Natural killer cell treated with Interleukin-12 subunit alpha and Interleukin-12 subunit beta and Interleukin-15 and Interleukin-18, amount 100 ng/mL, for 72 hours (primary cell): ENCODE data around the gene MN1. TPM values are rescaled to one million over a fixed set of nuclear protein-coding genes. Genes with fewer than 3 reads are reported as not detected.

Experiments
- ATAC-seq, 2 donors: fragments of 150-1000 bp; cut with Tn5 transposase in 1 of 2; sonication (Bioruptor Pico), chemical (Tn5 transposase) in 1 of 2; 2 replicates each; pipeline ENCODE4 v1.10.0; 2021
- DNase-seq: peaks from one replicate; pipeline ENCODE4 v3.0.0; 2022; ENCODE audit warnings: low spot score
- H3K27ac Mint-ChIP-seq, 2 donors: 1 replicate in 1 of 2; 2 replicates in 1 of 2; pipeline ENCODE4 v1.8.0; 2022; ENCODE audit warnings: mixed read lengths in 2 of 2, mild to moderate bottlenecking in 1 of 2, moderate library complexity in 1 of 2
- H3K27me3 Mint-ChIP-seq, 2 donors: 1 replicate in 1 of 2; 2 replicates in 1 of 2; pipeline ENCODE4 v1.8.0; 2022; ENCODE audit warnings: mixed read lengths in 2 of 2
- H3K36me3 Mint-ChIP-seq: one replicate; pipeline ENCODE4 v1.8.0; 2022; ENCODE audit warnings: mixed read lengths
- H3K4me1 Mint-ChIP-seq, 2 donors: 1 replicate in 1 of 2; 2 replicates in 1 of 2; pipeline ENCODE4 v1.8.0; 2022; ENCODE audit warnings: low read depth in 2 of 2, mixed read lengths in 2 of 2, mild to moderate bottlenecking in 1 of 2
- H3K4me3 Mint-ChIP-seq: one replicate; pipeline ENCODE4 v1.8.0; 2022; ENCODE audit warnings: mixed read lengths
- H3K9me3 Mint-ChIP-seq: 2 replicates; pipeline ENCODE4 v1.8.0; 2022; ENCODE audit warnings: mixed read lengths
- total RNA-seq, 2 donors: library from RNA; stranded (reverse); gene quantifications; one replicate each; pipeline ENCODE4 v1.2.3, GENCODE V29; 2022

The MN1 gene
- total RNA-seq, 2 donors from 2014 or later = 0.61 to 2.5 TPM

- no peaks in the 10 kb centered on the region for H3K4me1 Mint-ChIP-seq
- peaks cover 2% of the 10 kb centered on the region for H3K9me3 Mint-ChIP-seq
- no peak for ATAC-seq
- H3K27me3 Mint-ChIP-seq = peaks cover 11 to 24% of the 10 kb centered on the region in 2 donors
- no peak for DNase-seq
- no peak overlapping the region for H3K27ac Mint-ChIP-seq
- H3K4me3 Mint-ChIP-seq = no peak overlapping the region
- no peaks in the 10 kb centered on the region for H3K36me3 Mint-ChIP-seq
These were observed 73.7 kb downstream of the MN1 start for GRCh38 chr22:27727673-27728451.

- H3K36me3 Mint-ChIP-seq = no peaks in the 10 kb centered on the region
- ATAC-seq (no peak), DNase-seq (no peak)
- H3K27me3 Mint-ChIP-seq = peaks cover 11 to 24% of the 10 kb centered on the region in 2 donors
- no peak overlapping the region for H3K27ac Mint-ChIP-seq
- no peaks in the 10 kb centered on the region for H3K4me1 Mint-ChIP-seq
- H3K4me3 Mint-ChIP-seq = no peak overlapping the region
- H3K9me3 Mint-ChIP-seq = peaks cover 2% of the 10 kb centered on the region
These were observed 74.7 kb downstream of the MN1 start for GRCh38 chr22:27726686-27727449.

DNA sequence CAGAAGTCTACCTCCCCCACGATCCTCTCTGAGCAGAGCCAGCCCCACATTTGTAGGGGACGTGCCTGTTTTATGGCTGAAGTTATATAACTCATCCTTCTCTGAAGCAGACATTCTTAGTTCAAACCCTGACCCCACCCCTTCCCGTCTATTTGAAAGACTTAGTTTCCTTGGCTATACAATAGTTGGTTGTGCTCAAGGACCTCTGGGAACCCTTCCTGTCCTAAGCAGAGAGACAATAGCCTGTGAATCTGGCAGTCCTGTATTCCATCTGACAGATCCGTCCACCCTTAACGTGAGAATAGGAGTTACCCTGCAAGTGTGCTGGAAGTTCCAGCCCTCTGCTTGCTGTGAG, 75.2 kb downstream of the MN1 start:
- Mint-ChIP-seq H3K36me3 (no peaks in the 10 kb centered on the region), H3K4me1 (no peaks in the 10 kb centered on the region), H3K9me3 (peaks cover 2% of the 10 kb centered on the region), H3K4me3 (no peak overlapping the region), H3K27ac (no peak overlapping the region), H3K27me3 (peaks cover 11 to 24% of the 10 kb centered on the region in 2 donors)
- DNase-seq = no peak
- ATAC-seq = no peak

GRCh38 chr22:27725661-27726060, 75.9 kb downstream of the MN1 start:
- Mint-ChIP-seq H3K4me1 (no peaks in the 10 kb centered on the region), H3K9me3 (peaks cover 2% of the 10 kb centered on the region), H3K4me3 (no peak overlapping the region), H3K27me3 (peaks cover 11 to 24% of the 10 kb centered on the region in 2 donors), H3K36me3 (no peaks in the 10 kb centered on the region), H3K27ac (no peak overlapping the region)
- ATAC-seq (no peak), DNase-seq (no peak)

DNA sequence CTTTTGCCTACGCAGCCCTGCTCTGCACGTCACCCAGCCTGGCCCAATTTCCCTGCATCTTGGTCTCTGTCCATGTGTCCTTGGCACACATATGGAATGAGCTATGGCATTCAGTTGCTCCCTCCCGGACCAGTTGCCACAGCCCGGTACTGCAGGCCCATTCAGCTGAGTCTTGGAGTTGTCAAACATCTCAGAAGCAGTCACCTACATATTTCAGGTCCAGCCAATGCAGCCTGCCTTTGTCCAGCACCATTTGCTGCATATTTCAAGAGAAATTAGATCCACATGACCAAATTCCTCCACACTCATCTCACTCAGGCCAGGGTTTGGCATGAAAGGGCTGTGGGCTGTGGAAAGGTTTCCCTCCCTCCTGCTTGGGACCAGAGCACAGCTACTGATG, 76.8 kb downstream of the MN1 start:
- peaks cover 0 to 1% of the 10 kb centered on the region in 2 donors for H3K4me1 Mint-ChIP-seq
- no peak overlapping the region for H3K4me3 Mint-ChIP-seq
- peaks cover 2% of the 10 kb centered on the region for H3K9me3 Mint-ChIP-seq
- no peaks in the 10 kb centered on the region for H3K36me3 Mint-ChIP-seq
- ATAC-seq (no peak), DNase-seq (no peak)
- no peak overlapping the region for H3K27ac Mint-ChIP-seq
- H3K27me3 Mint-ChIP-seq = peaks cover 11 to 24% of the 10 kb centered on the region in 2 donors

DNA sequence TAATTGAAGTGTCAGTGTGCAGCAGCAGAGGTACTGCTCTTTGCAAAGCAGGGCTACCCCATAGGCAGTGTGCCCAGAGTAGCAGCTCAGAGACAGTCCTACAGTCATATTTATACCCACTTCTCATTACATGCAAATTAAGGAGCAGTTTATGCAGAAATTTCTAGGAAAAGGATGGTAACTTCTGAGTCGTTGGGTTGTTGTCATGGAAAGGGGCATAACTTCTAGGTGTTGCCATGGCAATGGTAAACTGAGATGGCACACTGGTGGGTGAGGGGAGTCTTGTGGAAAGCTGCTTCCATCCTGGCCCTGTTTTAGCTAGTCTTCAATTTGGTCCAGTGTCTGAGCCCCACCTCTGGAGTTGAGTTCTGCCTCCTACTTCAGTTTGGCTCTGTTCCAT, 77.4 kb downstream of the MN1 start:
- no peak overlapping the region for H3K27ac Mint-ChIP-seq
- peaks cover 11 to 24% of the 10 kb centered on the region in 2 donors for H3K27me3 Mint-ChIP-seq
- DNase-seq = no peak
- H3K9me3 Mint-ChIP-seq = peaks cover 2% of the 10 kb centered on the region
- ATAC-seq = no peak
- H3K4me3 Mint-ChIP-seq = no peak overlapping the region
- peaks cover 0 to 5% of the 10 kb centered on the region in 2 donors for H3K4me1 Mint-ChIP-seq
- H3K36me3 Mint-ChIP-seq = no peaks in the 10 kb centered on the region

DNA sequence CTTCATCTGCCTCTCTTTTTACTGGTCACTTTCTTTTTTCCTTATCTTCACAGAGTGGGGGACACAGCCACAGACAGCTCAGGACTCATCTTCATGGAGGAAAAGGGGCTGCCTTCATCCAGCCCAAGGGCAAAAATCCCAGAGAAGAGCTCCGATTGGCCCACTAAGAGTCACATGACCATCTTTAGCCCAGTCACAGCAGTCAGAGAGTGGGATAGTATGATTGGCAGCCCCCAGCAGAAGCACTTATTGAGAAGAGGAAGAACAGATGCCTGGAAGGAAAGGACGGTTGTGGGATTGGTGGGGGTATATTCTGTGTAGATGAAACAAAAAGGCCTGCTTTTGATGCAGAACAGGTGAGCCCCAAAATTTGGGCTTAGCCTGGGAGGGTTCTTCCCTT, 77.8 kb downstream of the MN1 start:
- H3K4me1 Mint-ChIP-seq = peaks cover 0 to 5% of the 10 kb centered on the region in 2 donors
- H3K36me3 Mint-ChIP-seq = no peaks in the 10 kb centered on the region
- H3K27me3 Mint-ChIP-seq = peaks cover 12 to 24% of the 10 kb centered on the region in 2 donors
- H3K9me3 Mint-ChIP-seq = peaks cover 2% of the 10 kb centered on the region
- no peak overlapping the region for H3K4me3 Mint-ChIP-seq
- no peak for ATAC-seq
- H3K27ac Mint-ChIP-seq = no peak overlapping the region
- DNase-seq = no peak

GRCh38 chr22:27723158-27723557, 78.4 kb downstream of the MN1 start:
- H3K36me3 Mint-ChIP-seq = no peaks in the 10 kb centered on the region

DNA sequence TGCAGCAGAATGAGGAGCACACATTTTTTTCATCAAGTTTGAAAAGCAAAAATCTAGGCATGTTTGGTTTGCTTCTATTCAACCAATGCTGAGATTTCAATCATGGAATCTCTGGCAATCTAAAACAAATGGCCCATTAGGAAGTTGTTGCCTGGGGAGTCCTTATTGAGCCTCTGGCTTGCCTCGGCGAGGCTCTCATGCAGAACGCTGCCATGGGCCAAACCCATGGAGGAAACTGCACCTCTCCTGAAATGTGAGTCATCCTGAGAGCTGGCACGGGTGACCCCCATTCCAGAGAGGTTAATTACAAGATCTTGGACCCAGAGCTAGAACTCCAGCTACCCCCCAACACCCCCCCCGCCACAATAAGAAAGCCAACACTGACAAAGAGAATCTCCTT, 80.7 kb downstream of the MN1 start:
- no peak overlapping the region for H3K4me3 Mint-ChIP-seq
- H3K36me3 Mint-ChIP-seq = no peaks in the 10 kb centered on the region
- no peak for ATAC-seq
- H3K9me3 Mint-ChIP-seq = peaks cover 2% of the 10 kb centered on the region
- peaks cover 0 to 5% of the 10 kb centered on the region in 2 donors for H3K4me1 Mint-ChIP-seq
- peaks cover 11 to 25% of the 10 kb centered on the region in 2 donors for H3K27me3 Mint-ChIP-seq
- no peak for DNase-seq
- H3K27ac Mint-ChIP-seq = no peak overlapping the region

More at GRCh38 chr22:27723158-27723557, 78.4 kb downstream of the MN1 start:
- Mint-ChIP-seq H3K4me3 (no peak overlapping the region), H3K4me1 (peaks cover 0 to 5% of the 10 kb centered on the region in 2 donors), H3K9me3 (peaks cover 2% of the 10 kb centered on the region), H3K27ac (no peak overlapping the region), H3K27me3 (peaks cover 10 to 23% of the 10 kb centered on the region in 2 donors)
- ATAC-seq = no peak
- DNase-seq = no peak

GRCh38 chr22:27719535-27720227, 81.9 kb downstream of the MN1 start:
- Mint-ChIP-seq H3K27ac (no peak overlapping the region), H3K9me3 (no peaks in the 10 kb centered on the region), H3K27me3 (peaks cover 11 to 26% of the 10 kb centered on the region in 2 donors), H3K4me3 (no peak overlapping the region), H3K36me3 (no peaks in the 10 kb centered on the region), H3K4me1 (peaks cover 0 to 5% of the 10 kb centered on the region in 2 donors)
- ATAC-seq = peak; percentile 54 to 59
- DNase-seq = no peak

DNA sequence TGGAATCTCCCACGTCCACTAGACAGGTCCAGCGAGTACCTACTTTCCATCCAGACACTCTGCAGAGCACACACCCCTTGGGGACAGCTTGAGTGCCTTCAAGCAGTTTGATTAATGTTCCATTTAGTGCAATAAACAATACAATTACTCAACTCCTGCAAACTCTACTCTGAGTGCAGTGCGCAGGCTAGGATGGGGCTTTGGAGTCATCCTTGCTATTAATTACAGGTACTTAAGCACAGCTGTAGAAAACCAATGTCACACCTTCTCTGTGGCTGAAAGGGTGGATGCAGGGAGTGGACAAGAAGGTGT, 82.6 kb downstream of the MN1 start:
- Mint-ChIP-seq H3K9me3 (no peaks in the 10 kb centered on the region), H3K4me1 (peaks cover 0 to 5% of the 10 kb centered on the region in 2 donors), H3K36me3 (no peaks in the 10 kb centered on the region), H3K27ac (no peak overlapping the region), H3K4me3 (no peak overlapping the region), H3K27me3 (peaks cover 11 to 25% of the 10 kb centered on the region in 2 donors)
- ATAC-seq = no peak
- DNase-seq = no peak

GRCh38 chr22:27718186-27719035, 83.1 kb downstream of the MN1 start:
- no peaks in the 10 kb centered on the region for H3K9me3 Mint-ChIP-seq
- ATAC-seq (no peak), DNase-seq (no peak)
- H3K4me1 Mint-ChIP-seq = peaks cover 0 to 5% of the 10 kb centered on the region in 2 donors
- H3K4me3 Mint-ChIP-seq = no peak overlapping the region
- H3K27ac Mint-ChIP-seq = no peak overlapping the region
- peaks cover 10 to 22% of the 10 kb centered on the region in 2 donors for H3K27me3 Mint-ChIP-seq
- no peaks in the 10 kb centered on the region for H3K36me3 Mint-ChIP-seq

GRCh38 chr22:27717094-27717493, 84.5 kb downstream of the MN1 start:
- Mint-ChIP-seq H3K27me3 (peaks cover 15 to 23% of the 10 kb centered on the region in 2 donors), H3K9me3 (no peaks in the 10 kb centered on the region), H3K36me3 (no peaks in the 10 kb centered on the region), H3K4me3 (no peak overlapping the region), H3K4me1 (peaks cover 0 to 5% of the 10 kb centered on the region in 2 donors), H3K27ac (no peak overlapping the region)
- ATAC-seq (no peak), DNase-seq (no peak)
